ENCODE data around the gene ITGAD.

DNA sequence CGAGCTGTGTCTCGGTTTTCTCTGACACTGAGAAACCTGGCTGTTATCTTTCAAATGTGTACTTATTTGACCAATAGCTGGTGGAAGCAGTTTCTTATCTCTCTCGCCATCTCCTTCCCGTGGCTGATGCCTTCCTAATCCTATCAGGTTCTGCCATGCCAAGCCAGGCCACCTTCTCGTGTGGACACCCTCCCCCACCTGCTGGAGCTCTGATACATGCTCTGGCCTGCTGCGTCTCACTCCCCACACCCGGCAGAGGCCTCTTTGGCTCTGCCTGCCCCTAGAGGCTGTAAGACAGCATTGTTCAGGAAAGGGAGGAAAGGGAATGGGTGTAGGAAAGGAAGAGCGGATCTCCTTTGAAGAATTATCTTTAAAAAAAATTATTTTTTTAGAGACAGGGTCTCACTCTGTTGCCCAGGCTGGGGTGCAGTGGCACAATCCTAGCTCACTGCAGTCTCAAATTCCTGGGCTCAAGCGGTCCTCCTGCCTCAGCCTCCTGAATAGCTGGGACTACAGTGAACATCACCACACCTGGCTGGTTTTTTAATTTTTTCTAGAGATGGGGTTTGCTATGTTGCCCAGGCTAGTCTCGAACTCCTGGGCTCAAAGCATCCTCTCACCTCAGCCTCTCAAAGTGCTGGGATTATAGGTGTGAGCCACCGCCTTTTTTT, 58.7 kb downstream of the ITGAD start:
- TF ChIP-seq, protein P1, sequence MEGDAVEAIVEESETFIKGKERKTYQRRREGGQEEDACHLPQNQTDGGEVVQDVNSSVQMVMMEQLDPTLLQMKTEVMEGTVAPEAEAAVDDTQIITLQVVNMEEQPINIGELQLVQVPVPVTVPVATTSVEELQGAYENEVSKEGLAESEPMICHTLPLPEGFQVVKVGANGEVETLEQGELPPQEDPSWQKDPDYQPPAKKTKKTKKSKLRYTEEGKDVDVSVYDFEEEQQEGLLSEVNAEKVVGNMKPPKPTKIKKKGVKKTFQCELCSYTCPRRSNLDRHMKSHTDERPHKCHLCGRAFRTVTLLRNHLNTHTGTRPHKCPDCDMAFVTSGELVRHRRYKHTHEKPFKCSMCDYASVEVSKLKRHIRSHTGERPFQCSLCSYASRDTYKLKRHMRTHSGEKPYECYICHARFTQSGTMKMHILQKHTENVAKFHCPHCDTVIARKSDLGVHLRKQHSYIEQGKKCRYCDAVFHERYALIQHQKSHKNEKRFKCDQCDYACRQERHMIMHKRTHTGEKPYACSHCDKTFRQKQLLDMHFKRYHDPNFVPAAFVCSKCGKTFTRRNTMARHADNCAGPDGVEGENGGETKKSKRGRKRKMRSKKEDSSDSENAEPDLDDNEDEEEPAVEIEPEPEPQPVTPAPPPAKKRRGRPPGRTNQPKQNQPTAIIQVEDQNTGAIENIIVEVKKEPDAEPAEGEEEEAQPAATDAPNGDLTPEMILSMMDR (IDR thresholded peaks at IDR 0.05; ENCODE audit: low read depth, low read length, poor library complexity, severe bottlenecking) = peak; percentile 35
- no peak for TF ChIP-seq EZH2phosphoT487 (IDR thresholded peaks at IDR 0.05; ENCODE audit: borderline replicate concordance, low read length)
